Omental fat pad (tissue), 4 donors: ENCODE results near the gene KAT6B. TPM values are rescaled to one million over a fixed set of nuclear protein-coding genes. Genes with fewer than 3 reads are reported as not detected.

Experiments
- ATAC-seq: fragments of 150-250 bp; one replicate; pipeline ENCODE4 v1.9.1; 2016; ENCODE audit warnings: mild to moderate bottlenecking, moderate library complexity; ENCODE audit not compliant: low FRiP score
- DNase-seq: peaks from one replicate; pipeline ENCODE4 v3.0.0-alpha.2; 2019; ENCODE audit warnings: low spot score
- total RNA-seq, 4 donors: library from RNA; depleted of rRNA; stranded (reverse); fragments of >200 nt; gene quantifications; one replicate each; pipeline ENCODE4 v1.1.0, GENCODE V29; 2016
- TF ChIP-seq, protein P1 (sequence below), 3 donors: fragments of 450-650 bp; IDR thresholded peaks; one replicate each; pipeline ENCODE4 v1.5.1; 2016 to 2017; ENCODE audit warnings: antibody characterized with exemption in 3 of 3, mild to moderate bottlenecking in 3 of 3, moderate library complexity in 2 of 3

Gene KAT6B
- total RNA-seq, 4 donors from 2014 or later: 32.2 to 50.3 (median 37.6) TPM

DNA sequence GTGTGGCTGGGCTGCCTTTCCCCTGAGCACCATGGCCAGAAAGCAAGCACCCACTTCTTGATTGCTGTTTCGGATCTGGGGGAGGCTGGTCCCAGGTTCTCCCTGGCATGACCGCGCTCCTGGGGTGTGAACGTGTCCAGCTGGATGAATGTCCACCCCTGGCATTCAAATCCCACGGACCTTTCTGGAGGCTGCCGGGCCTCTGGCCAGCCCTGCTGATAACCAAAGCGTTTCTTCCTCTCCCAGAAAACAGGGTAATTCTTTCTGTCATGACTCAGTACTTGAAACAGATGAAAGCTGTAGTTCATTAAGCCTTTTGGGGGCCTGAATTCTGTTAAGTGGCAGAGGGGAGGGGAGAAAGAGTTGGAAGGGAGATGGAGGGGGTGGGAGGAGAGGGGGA lies 211.9 kb downstream of the KAT6B start:
- DNase-seq: no peak
- peak; percentile 81 for ATAC-seq
- TF ChIP-seq, protein P1, sequence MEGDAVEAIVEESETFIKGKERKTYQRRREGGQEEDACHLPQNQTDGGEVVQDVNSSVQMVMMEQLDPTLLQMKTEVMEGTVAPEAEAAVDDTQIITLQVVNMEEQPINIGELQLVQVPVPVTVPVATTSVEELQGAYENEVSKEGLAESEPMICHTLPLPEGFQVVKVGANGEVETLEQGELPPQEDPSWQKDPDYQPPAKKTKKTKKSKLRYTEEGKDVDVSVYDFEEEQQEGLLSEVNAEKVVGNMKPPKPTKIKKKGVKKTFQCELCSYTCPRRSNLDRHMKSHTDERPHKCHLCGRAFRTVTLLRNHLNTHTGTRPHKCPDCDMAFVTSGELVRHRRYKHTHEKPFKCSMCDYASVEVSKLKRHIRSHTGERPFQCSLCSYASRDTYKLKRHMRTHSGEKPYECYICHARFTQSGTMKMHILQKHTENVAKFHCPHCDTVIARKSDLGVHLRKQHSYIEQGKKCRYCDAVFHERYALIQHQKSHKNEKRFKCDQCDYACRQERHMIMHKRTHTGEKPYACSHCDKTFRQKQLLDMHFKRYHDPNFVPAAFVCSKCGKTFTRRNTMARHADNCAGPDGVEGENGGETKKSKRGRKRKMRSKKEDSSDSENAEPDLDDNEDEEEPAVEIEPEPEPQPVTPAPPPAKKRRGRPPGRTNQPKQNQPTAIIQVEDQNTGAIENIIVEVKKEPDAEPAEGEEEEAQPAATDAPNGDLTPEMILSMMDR (IDR thresholded peaks at IDR 0.05): no peak

DNA sequence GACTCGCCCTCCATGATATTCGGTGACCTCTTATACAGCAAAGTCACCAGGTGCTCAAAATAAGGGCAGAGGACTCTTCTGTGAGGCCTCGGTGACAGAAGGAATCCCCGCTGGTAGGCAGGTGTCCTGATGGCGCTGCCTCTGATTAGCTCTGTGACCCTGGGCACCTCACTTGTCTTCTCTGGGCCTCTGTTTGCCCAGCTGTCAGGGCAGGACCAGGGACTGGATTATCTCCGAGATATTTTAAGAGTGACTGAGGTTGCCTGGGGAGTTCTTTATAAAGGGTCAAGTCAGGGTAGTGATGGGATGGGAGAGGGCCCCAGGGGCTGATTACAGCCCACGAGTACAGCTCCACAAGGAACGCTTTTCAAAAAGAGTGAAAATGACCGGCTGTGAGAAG lies 214.2 kb downstream of the KAT6B start:
- TF ChIP-seq, protein P1 (IDR thresholded peaks at IDR 0.05): no peak
- ATAC-seq (no peak), DNase-seq (no peak)

DNA sequence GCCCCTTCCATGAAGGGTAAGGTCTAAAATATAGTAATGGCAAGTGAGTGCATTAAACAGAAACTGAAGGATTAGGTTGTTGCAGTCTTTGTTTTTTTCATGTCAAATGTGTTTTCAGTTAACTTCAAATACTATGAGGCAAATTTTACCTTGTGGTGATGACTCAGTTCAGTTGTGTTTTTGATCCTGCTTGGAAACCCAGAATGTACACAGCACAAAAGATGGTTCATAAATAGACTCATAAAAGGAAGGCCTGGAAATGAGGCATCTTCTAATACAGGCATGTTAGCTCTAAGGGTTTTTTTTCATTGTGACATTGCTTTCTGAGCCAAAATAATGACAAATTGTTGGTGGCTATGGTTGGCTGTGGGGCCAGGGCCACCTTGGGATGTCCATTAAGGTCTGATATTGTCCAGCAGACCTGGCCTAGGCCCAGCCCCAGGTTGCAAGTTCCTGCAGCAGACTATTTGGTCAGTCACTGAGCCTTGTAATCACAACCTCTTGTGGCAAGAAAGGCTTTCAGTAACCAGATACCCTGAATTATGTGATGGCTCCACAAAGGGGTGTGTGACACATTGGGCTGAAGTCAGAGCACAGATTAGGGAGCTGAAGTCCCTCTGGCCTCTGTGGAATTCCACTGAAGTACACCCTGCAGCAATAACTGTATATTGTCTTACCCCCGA lies 216.0 kb downstream of the KAT6B start:
- no peak for ATAC-seq
- DNase-seq: no peak
- TF ChIP-seq, protein P1 (IDR thresholded peaks at IDR 0.05): no peak

DNA sequence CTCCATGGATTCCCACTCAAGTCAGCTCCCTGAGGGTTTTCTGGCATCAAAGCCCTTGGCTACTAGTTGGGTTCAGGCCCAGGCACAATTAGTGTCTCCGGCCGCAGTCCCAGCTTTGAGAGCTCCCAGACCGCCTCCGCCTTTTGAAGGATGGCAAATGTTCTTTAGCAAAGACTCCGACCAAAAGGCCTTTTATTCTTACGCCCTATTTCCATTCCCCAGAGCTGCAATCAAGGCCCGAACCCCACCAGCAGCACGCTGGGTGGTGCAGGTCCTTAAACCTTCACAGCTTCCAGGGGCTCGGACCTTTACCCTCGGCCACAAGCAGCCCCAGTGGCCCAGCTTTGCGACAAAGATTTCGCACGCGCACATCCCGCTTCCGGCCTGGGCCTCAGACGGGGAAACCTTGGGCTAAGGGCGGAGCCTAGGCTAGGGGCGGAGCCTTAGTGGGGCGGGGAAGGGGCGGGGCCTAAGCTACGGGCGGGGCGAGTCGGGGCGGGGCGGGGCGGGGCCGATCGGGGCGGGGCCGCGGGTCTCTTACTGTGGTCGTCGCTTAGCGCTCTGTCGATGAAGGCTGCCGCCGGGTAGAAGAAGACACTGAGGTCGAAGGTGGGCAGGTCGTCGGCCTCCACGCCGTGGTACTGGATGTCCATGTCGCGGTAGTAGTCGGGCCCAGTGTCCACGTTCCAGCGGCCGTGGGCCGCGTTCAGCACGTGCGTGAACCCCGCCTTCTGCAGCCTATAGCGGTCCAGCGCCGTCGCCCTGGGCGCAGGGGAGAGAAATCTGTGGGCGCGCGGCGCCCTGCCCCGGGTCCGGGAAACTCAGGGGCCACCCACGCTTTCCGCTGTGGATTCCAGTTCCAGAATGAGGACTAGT lies 217.1 kb downstream of the KAT6B start:
- no peak for ATAC-seq
- TF ChIP-seq, protein P1 (IDR thresholded peaks at IDR 0.05): no peak
- no peak for DNase-seq

DNA sequence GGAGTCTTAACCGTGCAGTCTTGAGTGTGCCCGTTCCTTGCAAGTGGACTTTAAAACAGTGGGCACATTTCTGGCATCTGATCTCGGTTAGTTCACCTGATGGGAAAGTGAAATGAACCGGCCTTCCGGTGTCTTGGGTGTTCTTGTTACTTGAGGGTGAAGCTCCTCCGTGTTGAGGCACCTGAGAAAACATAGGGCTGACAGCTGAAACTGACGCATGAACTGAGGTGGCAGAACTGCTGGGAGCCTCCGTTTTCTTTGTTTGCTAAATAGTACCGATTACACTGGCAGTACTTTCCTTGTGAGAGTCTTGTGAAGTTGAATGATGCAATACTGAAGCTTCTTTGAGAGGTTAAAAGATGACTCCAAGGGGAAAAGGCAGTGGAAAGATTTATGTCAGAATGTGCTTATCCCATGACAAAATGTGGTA lies 222.3 kb downstream of the KAT6B start:
- no peak for DNase-seq
- TF ChIP-seq, protein P1 (IDR thresholded peaks at IDR 0.05): no peak
- peak; percentile 34 for ATAC-seq

DNA sequence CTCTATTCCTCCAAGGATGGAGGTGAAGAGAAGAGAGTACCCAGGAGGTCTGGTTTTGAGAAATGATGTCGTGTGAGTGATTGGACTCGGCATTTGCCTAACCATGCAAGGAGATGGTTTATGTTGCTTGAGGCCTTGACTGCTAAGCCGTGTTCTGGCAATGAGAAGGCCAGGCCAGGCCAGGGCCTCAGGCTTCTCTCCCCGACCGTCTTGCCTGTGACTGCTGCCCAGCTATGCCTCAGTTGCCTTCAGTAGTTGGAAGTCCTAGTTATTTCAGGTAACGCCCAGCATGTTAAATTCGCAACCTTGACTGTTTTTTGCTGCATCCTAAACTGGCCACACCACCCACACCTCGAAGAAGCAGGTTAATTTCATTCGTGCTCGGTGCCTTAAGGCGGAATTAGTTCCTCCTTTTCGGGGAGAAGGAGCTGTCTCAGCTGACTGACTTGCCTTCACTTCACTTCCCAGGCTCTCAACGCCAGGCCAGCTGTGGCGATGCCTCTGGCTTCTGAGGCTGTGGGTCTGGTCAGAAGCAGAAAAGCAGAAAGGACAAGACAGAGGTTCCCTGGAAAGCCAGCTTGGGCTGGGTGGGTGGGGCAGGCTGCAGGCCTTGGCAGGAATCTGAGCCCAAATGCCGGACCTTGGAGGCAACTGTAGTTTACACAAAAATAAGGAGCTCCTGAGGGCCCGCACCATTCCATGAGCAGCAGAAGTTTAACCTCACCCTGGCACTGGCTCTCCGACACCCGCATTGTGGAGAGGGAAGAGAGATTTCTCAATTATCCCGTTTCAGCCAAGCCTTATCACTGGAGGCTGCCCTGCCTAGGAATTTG lies 223.1 kb downstream of the KAT6B start:
- no peak for DNase-seq
- peak; percentile 76 for ATAC-seq
- TF ChIP-seq, protein P1 (IDR thresholded peaks at IDR 0.05): no peak
